Activated CD4-positive, CD25-positive, alpha-beta regulatory T cell treated with anti-CD3 and anti-CD28 coated beads, Interleukin-2, amount 50 U/mL, for 72 hours (primary cell): ENCODE results near the gene RFX4.
"Not testable (repeated sequence)": the region's sequence is repeated elsewhere in the genome, so short reads cannot be mapped to it uniquely, and the experiment has no call there.

Experiments
- DNase-seq: peaks from one replicate; pipeline ENCODE4 v3.0.0; 2021

RFX4 gene

GRCh38 chr12:106648736-106649135 lies 65.9 kb downstream of the RFX4 start:
- DNase-seq: no peak

GRCh38 chr12:106651552-106651951 lies 68.7 kb downstream of the RFX4 start:
- DNase-seq: no peak

- DNase-seq: no peak
Measured at GRCh38 chr12:106652510-106653015, 69.8 kb downstream of the RFX4 start.

- DNase-seq: no peak
Measured at GRCh38 chr12:106655577-106655976, 72.8 kb downstream of the RFX4 start.

GRCh38 chr12:106657488-106657887 lies 74.7 kb downstream of the RFX4 start:
- no peak for DNase-seq

GRCh38 chr12:106663385-106663784 lies 80.6 kb downstream of the RFX4 start:
- no peak for DNase-seq

- DNase-seq: no peak
Measured at GRCh38 chr12:106669216-106669615, 86.4 kb downstream of the RFX4 start.

- no peak for DNase-seq
Measured at GRCh38 chr12:106670131-106670530, 87.3 kb downstream of the RFX4 start.

GRCh38 chr12:106671840-106672239 lies 89.0 kb downstream of the RFX4 start:
- no peak for DNase-seq

GRCh38 chr12:106672314-106673025 lies 89.7 kb downstream of the RFX4 start:
- no peak for DNase-seq

GRCh38 chr12:106673141-106673540 lies 90.3 kb downstream of the RFX4 start:
- no peak for DNase-seq

GRCh38 chr12:106675651-106676435 lies 93.0 kb downstream of the RFX4 start:
- DNase-seq: no peak

- DNase-seq: no peak
Measured at GRCh38 chr12:106679574-106679973, 96.8 kb downstream of the RFX4 start.

- DNase-seq: no peak
Measured at GRCh38 chr12:106680280-106680679, 97.5 kb downstream of the RFX4 start.

- no peak for DNase-seq
Measured at GRCh38 chr12:106681210-106681609, 98.4 kb downstream of the RFX4 start.

GRCh38 chr12:106682594-106683234 lies 99.9 kb downstream of the RFX4 start:
- no peak for DNase-seq

- no peak for DNase-seq
Measured at GRCh38 chr12:106684497-106684896, 101.7 kb downstream of the RFX4 start.

GRCh38 chr12:106685381-106685780 lies 102.6 kb downstream of the RFX4 start:
- no peak for DNase-seq

- no peak for DNase-seq
Measured at GRCh38 chr12:106687672-106688071, 104.9 kb downstream of the RFX4 start.

GRCh38 chr12:106690569-106691305 lies 107.9 kb downstream of the RFX4 start:
- DNase-seq: no peak

- not testable (repeated sequence) for DNase-seq
Measured at GRCh38 chr12:106692033-106692432, 109.2 kb downstream of the RFX4 start.

GRCh38 chr12:106692896-106693820 lies 110.4 kb downstream of the RFX4 start:
- DNase-seq: no peak
